HepG2 (cell line): Measurements from ENCODE around the gene KCNMA1. TPM values are rescaled to one million over a fixed set of nuclear protein-coding genes. Genes with fewer than 3 reads are reported as not detected.

Source experiments
- ATAC-seq: fragments of 200-7000 bp; cut with Tn5 transposase; 3 replicates; pipeline ENCODE4 v1.9.1; 2020; ENCODE audit warnings: mild to moderate bottlenecking, moderate library complexity
- BruUV-seq: library from RNA; stranded (reverse); fragments of 400-500 nt; replicated peaks from 2 replicates; lab custom pipeline; 2021; lab: Mats Ljungman, UMichigan
- CTCF ChIA-PET: fragments of 300-600 bp; formaldehyde crosslinking; extraction: SDS; loops from one replicate; lab custom pipeline; 2021; ENCODE audit warnings: low total read pairs, inconsistent platforms, low intra/inter-chr PET ratio; lab: Yijun Ruan, JAX
- POLR2A ChIA-PET: fragments of 350-600 bp; sonication (Branson Sonifier 250); formaldehyde crosslinking; loops from one replicate; lab custom pipeline; 2020; ENCODE audit warnings: antibody characterized with exemption, inconsistent platforms; lab: Yijun Ruan, JAX
- DNase-seq: peaks from one replicate; pipeline ENCODE4 v3.0.0-alpha.2; 2015; ENCODE audit warnings: low spot score
- FAIRE-seq: peaks from 3 replicates; lab custom pipeline; 2011; peaks lifted over from hg19 to GRCh38; lab: Jason Lieb, UNC
- H2AFZ ChIP-seq: one replicate; pipeline ENCODE4 v1.6.1; 2011; ENCODE audit warnings: low read length, inconsistent platforms
- H3K27ac ChIP-seq: fragments of 300-600 bp; 3 replicates; pipeline ENCODE4 v1.8.0; 2011; ENCODE audit warnings: mixed run types, mild to moderate bottlenecking, mixed read lengths, low read length, inconsistent platforms; ENCODE audit not compliant: insufficient read depth; ENCODE audit errors: extremely low read length
- H3K27me3 ChIP-seq, 2 experiments: fragments of 200-600 bp in 1 of 2; 2 replicates in 1 of 2; 3 replicates in 1 of 2; pipeline versions ENCODE4 v1.6.0 to v1.8.0; 2011; ENCODE audit warnings: low read length in 2 of 2, mild to moderate bottlenecking in 2 of 2, moderate library complexity in 2 of 2, inconsistent platforms in 1 of 2; ENCODE audit not compliant: insufficient read depth in 2 of 2, control insufficient read depth in 1 of 2
- H3K36me3 ChIP-seq, 2 experiments: fragments of 200-600 bp in 1 of 2; replicated peaks in 1 of 2; 2 replicates in 1 of 2; 3 replicates in 1 of 2; pipeline versions ENCODE4 v1.5.1 to v1.8.0; 2011; ENCODE audit warnings: low read length in 2 of 2, inconsistent platforms in 1 of 2; ENCODE audit not compliant: insufficient read depth in 2 of 2, control insufficient read depth in 1 of 2
- H3K4me1 ChIP-seq: 2 replicates; pipeline ENCODE4 v1.5.1; 2012; ENCODE audit warnings: low read length, inconsistent platforms; ENCODE audit not compliant: insufficient read depth
- H3K4me2 ChIP-seq: 2 replicates; pipeline ENCODE4 v1.6.0; 2011; ENCODE audit warnings: low read depth, low read length, inconsistent platforms
- H3K4me3 ChIP-seq, 3 experiments: fragments of 200-600 bp in 1 of 3; sonication (generic), shearing (Covaris generic) in 1 of 3; replicated peaks in 1 of 3; 2 replicates each; pipeline ENCODE4 v1.5.1; 2011 to 2016; ENCODE audit warnings: low read length in 3 of 3, inconsistent platforms in 2 of 3, low read depth in 2 of 3, mild to moderate bottlenecking in 2 of 3, control low read depth in 1 of 3, mixed read lengths in 1 of 3; ENCODE audit not compliant: insufficient read depth in 1 of 3
- H3K79me2 ChIP-seq: one replicate; pipeline ENCODE4 v1.6.1; 2011; ENCODE audit warnings: low read length, inconsistent platforms; ENCODE audit not compliant: insufficient read depth
- H3K9ac ChIP-seq: 2 replicates; pipeline ENCODE4 v1.6.0; 2011; ENCODE audit warnings: mild to moderate bottlenecking, low read depth, low read length, inconsistent platforms; ENCODE audit not compliant: insufficient read depth
- H3K9me3 ChIP-seq: 2 replicates; pipeline ENCODE4 v1.5.1; 2012; ENCODE audit warnings: mild to moderate bottlenecking, low read length
- H4K20me1 ChIP-seq: 2 replicates; pipeline ENCODE4 v1.6.0; 2011; ENCODE audit warnings: inconsistent platforms, mild to moderate bottlenecking, low read length, moderate library complexity; ENCODE audit not compliant: insufficient read depth
- AHDC1 ChIP-seq: sonication (generic); formaldehyde crosslinking; IDR thresholded peaks from 2 replicates; pipeline ENCODE4 v1.5.1; 2020; ENCODE audit warnings: mild to moderate bottlenecking, missing genetic modification reagents, borderline replicate concordance
- ARNT2 ChIP-seq: sonication (generic); formaldehyde crosslinking; IDR thresholded peaks from 2 replicates; pipeline ENCODE4 v1.8.0; 2022; ENCODE audit warnings: mild to moderate bottlenecking, low read depth, missing genetic modification reagents, moderate library complexity
- GATA4 ChIP-seq: sonication (generic); IDR thresholded peaks from 2 replicates; pipeline ENCODE4 v1.6.1; 2016; ENCODE audit warnings: antibody characterized with exemption, low read depth, borderline replicate concordance
- NAIF1 ChIP-seq: sonication (generic); formaldehyde crosslinking; IDR thresholded peaks from 2 replicates; pipeline ENCODE4 v1.5.0; 2020; ENCODE audit warnings: mild to moderate bottlenecking, missing genetic modification reagents, borderline replicate concordance
- SMYD3 ChIP-seq: sonication (generic); formaldehyde crosslinking; IDR thresholded peaks from 2 replicates; pipeline ENCODE4 v1.8.1; 2023; ENCODE audit warnings: mild to moderate bottlenecking, missing genetic modification reagents
- THRA ChIP-seq: sonication (generic); formaldehyde crosslinking; IDR thresholded peaks from 2 replicates; pipeline ENCODE4 v1.4.0; 2020; ENCODE audit warnings: missing genetic modification reagents, borderline replicate concordance
- XRCC5 ChIP-seq: fragments of 200-400 bp; formaldehyde crosslinking; optimal IDR thresholded peaks from 2 replicates; pipeline ENCODE3; 2017; ENCODE audit warnings: mild to moderate bottlenecking, low read length
- ZC3H4 ChIP-seq: sonication (generic); formaldehyde crosslinking; IDR thresholded peaks from 2 replicates; pipeline ENCODE4 v1.4.0; 2020; ENCODE audit warnings: missing genetic modification reagents, borderline replicate concordance
- ZNF274 ChIP-seq: sonication (generic); formaldehyde crosslinking; IDR thresholded peaks from 2 replicates; pipeline ENCODE4 v1.5.1; 2020; ENCODE audit warnings: mild to moderate bottlenecking, missing genetic modification reagents
- ZNF572 ChIP-seq: sonication (generic); formaldehyde crosslinking; IDR thresholded peaks from 2 replicates; pipeline ENCODE4 v1.5.1; 2020; ENCODE audit warnings: mild to moderate bottlenecking, missing genetic modification reagents
- ZNF713 ChIP-seq: sonication (generic); formaldehyde crosslinking; IDR thresholded peaks from 2 replicates; pipeline ENCODE4 v1.4.0; 2020; ENCODE audit warnings: mild to moderate bottlenecking, missing genetic modification reagents
- ZNF883 ChIP-seq: sonication (generic); formaldehyde crosslinking; IDR thresholded peaks from 2 replicates; pipeline ENCODE4 v1.5.1; 2020; ENCODE audit warnings: mild to moderate bottlenecking, missing genetic modification reagents; ENCODE audit errors: not compliant biosample characterization
- ZZZ3 ChIP-seq: sonication (generic); formaldehyde crosslinking; IDR thresholded peaks from 2 replicates; pipeline ENCODE4 v1.4.0; 2020; ENCODE audit warnings: missing genetic modification reagents, mild to moderate bottlenecking, borderline replicate concordance
- WGBS: methylation state at CpG from one replicate; pipeline ENCODE4 v1.1.6; 2017; ENCODE audit warnings: low lambda C conversion rate; 5-methylcytosine and 5-hydroxymethylcytosine counted together
- in situ Hi-C: cut with HindIII; loops from 2 replicates; pipeline ENCODE4 v1.10.0; 2017; ENCODE audit warnings: low pct_unique_long_range_greater_than_20kb; ENCODE audit not compliant: extremely low pct_ligation_motif_present
- intact Hi-C: fragments of 100-400 bp; cut with micrococcal nuclease; formaldehyde crosslinking; loops from one replicate; pipeline ENCODE4 v1.10.0; 2022; ENCODE audit not compliant: unreplicated experiment
- polyA plus RNA-seq, 8 experiments: library from polyadenylated mRNA; depleted of rRNA in 3 of 8; stranded (reverse) in 7 of 8; unstranded in 1 of 8; fragments of >200 nt; fragmentation: Illumina TruSeq in 4 of 8; extraction: Trizol in 4 of 8; gene quantifications; 2 replicates each; pipeline versions ENCODE4 v1.2.1 to v1.2.3, GENCODE V29; 2011 to 2016; ENCODE audit warnings: low read depth in 4 of 8, missing spikeins in 1 of 8, mixed read lengths in 1 of 8; ENCODE audit not compliant: insufficient read depth in 1 of 8
- total RNA-seq, 5 experiments: library from RNA; depleted of rRNA; stranded (reverse); fragments of >200 nt; fragmentation: Illumina TruSeq; extraction: Trizol; gene quantifications; 2 replicates each; pipeline ENCODE4 v1.2.3, GENCODE V29; 2016; ENCODE audit warnings: low read depth in 1 of 5

KCNMA1 gene
- total and polyA plus RNA-seq, 2 of the 13 experiments (the other 11 are each of a cell fraction or from before 2014, with no cell fraction given) = 0.02 TPM; not detected in 1

DNA sequence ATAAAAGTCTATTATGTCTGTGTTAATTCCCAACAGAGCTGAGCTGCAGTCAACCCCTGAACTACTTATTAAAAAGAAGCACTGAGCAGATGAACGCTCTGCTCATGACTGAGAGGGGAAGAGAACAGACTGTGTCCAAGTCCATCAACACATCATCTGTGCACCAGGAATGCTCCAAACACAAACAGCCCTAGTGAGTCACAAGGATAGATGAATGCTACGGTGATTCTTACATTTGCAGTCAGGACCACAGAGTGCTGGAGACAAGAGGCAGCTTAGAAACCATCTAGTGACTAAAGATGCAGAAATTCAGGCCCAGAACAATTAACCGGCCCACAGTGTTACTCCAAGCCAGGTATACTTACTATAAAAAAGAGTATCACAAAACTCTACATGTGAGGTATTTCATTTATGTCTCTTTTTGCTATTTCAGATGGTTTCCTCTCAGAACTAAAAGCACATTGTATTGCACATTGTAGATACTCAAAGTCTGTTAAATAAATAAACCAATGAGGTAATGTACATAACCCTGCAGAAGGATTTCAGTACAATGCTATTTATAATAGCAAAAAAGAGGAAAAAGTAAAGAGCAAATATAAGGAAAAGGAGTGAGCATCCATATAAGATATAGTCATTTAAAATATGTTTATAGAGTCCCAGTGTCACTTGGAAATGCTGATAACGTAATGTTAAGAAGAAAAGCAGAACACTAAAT is 159.2 kb downstream of the KCNMA1 start:
- no peak overlapping the region for H2AFZ ChIP-seq
- 41% methylated on average over 4 of the region's 4 CpGs for whole genome bisulfite sequencing
- H3K27ac ChIP-seq = no peak overlapping the region
- FAIRE-seq (no peak), DNase-seq (no peak), ATAC-seq (no peak)
- no peaks in the 10 kb centered on the region; the same call in 1 of the 2 replicates for H3K4me1 ChIP-seq
- H4K20me1 ChIP-seq = no peaks in the 10 kb centered on the region
- in situ Hi-C loops (no loop called here), intact Hi-C loops (no loop called here)
- H3K27me3 ChIP-seq = peaks cover 0 to 4% of the 10 kb centered on the region in 2 experiments; a peak in 1 of 5 replicates
- no peaks in the 10 kb centered on the region for H3K9me3 ChIP-seq
- H3K79me2 ChIP-seq = no peaks in the 10 kb centered on the region
- ChIA-PET POLR2A (no interaction called here), CTCF (no interaction called here)
- H3K9ac ChIP-seq = no peak overlapping the region
- no peaks in the 10 kb centered on the region for H3K36me3 ChIP-seq
- no peak overlapping the region for H3K4me2 ChIP-seq
- no TSS peak for BruUV-seq
- no peak overlapping the region for H3K4me3 ChIP-seq
- TF ChIP-seq GATA4 (no peak), ZNF713 (CRISPR knock-in tag) (no peak), ZC3H4 (no peak), ZNF883 (no peak), ZZZ3 (no peak), ARNT2 (no peak), SMYD3 (CRISPR knock-in tag) (no peak), AHDC1 (CRISPR knock-in tag) (no peak), NAIF1 (CRISPR knock-in tag) (no peak), XRCC5 (no peak), THRA (no peak), ZNF572 (CRISPR knock-in tag) (no peak), ZNF274 (CRISPR knock-in tag) (no peak)
